PC-9 (cell line): ENCODE results near the gene ACTRT2.

Experiments used
- CTCF ChIP-seq: fragments of 200-600 bp; sonication (generic); conservative IDR thresholded peaks from 2 replicates; pipeline ENCODE4 v1.6.1; 2017; ENCODE audit warnings: mixed run types, antibody characterized with exemption, mild to moderate bottlenecking, moderate library complexity
- EZH2 ChIP-seq: fragments of 200-600 bp; sonication (generic); IDR thresholded peaks from 2 replicates; pipeline ENCODE4 v1.8.0; 2017; ENCODE audit warnings: antibody characterized with exemption, low read depth

DNA sequence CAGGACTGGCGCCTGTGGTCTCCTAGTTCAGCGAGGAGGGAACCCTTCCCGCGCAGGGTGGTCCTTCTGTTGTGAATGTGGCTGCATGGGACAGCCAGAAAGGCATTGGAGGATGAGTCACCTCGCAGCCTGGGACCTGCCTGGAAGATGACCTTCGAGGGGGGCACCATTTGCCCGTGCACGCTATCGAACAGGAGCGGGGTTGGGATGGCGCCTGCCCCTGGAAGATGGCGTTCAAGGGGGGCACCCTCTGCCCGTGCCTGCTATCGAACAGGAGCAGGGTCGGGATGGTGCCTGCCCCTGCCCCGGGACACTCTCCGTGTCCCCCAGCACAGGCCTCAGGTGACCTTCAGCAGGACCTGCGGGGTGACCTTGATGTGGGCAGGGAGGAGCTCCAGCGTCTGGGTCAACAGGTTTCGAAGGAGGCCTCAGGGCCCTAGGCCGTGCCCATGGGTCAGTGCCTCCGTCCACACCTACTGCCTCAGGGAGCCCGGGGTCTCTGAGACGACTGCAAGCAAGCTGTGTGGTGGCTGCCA lies 1.7 kb upstream of the ACTRT2 start:
- TF ChIP-seq EZH2 (no peak), CTCF (no peak)
